Fibroblast of lung (primary cell): ENCODE measurements around the gene COL9A3. TPM values are rescaled to one million over a fixed set of nuclear protein-coding genes. Genes with fewer than 3 reads are reported as not detected.

ENCODE experiments used
- DNase-seq, 2 donors: peaks; one replicate each; pipeline versions ENCODE4 v3.0.0 to v3.0.0-alpha.2; 2010; ENCODE audit warnings: low read depth in 2 of 2
- H2AFZ ChIP-seq: 2 replicates; pipeline ENCODE4 v1.5.1; 2012; ENCODE audit warnings: low read length, control low read depth, inconsistent platforms
- H3K27ac ChIP-seq: 2 replicates; pipeline ENCODE4 v1.5.1; 2011; ENCODE audit warnings: low read length, control low read depth; ENCODE audit not compliant: insufficient read depth
- H3K27me3 ChIP-seq: 2 replicates; pipeline ENCODE4 v1.5.1; 2011; ENCODE audit warnings: mild to moderate bottlenecking, low read length; ENCODE audit not compliant: control insufficient read depth, insufficient read depth
- H3K36me3 ChIP-seq: 2 replicates; pipeline ENCODE4 v1.5.1; 2011; ENCODE audit warnings: low read length; ENCODE audit not compliant: control insufficient read depth, insufficient read depth
- H3K4me1 ChIP-seq: 2 replicates; pipeline ENCODE4 v1.5.1; 2011; ENCODE audit warnings: low read length; ENCODE audit not compliant: control insufficient read depth, insufficient read depth; ENCODE audit errors: extremely low read depth
- H3K4me2 ChIP-seq: 2 replicates; pipeline ENCODE4 v1.5.1; 2011; ENCODE audit warnings: low read length, control low read depth; ENCODE audit not compliant: insufficient read depth; ENCODE audit errors: extremely low read depth
- H3K4me3 ChIP-seq, 4 experiments: fragments of 200-600 bp in 1 of 4; sonication (generic) in 1 of 4; replicated peaks in 1 of 4; 2 replicates each; pipeline ENCODE4 v1.5.1; 2011 to 2016; ENCODE audit warnings: low read length in 4 of 4, low read depth in 3 of 4, mild to moderate bottlenecking in 3 of 4, control low read depth in 2 of 4, inconsistent platforms in 1 of 4, mixed read lengths in 1 of 4; ENCODE audit not compliant: insufficient read depth in 1 of 4; ENCODE audit errors: control extremely low read depth in 1 of 4
- H3K79me2 ChIP-seq: 2 replicates; pipeline ENCODE4 v1.5.1; 2012; ENCODE audit warnings: mild to moderate bottlenecking, low read length, inconsistent platforms; ENCODE audit not compliant: control insufficient read depth, insufficient read depth
- H3K9ac ChIP-seq: 2 replicates; pipeline ENCODE4 v1.5.1; 2011; ENCODE audit warnings: mild to moderate bottlenecking, low read length, control low read depth; ENCODE audit not compliant: insufficient read depth
- H3K9me3 ChIP-seq: 2 replicates; pipeline ENCODE4 v1.5.1; 2012; ENCODE audit warnings: low read depth, low read length; ENCODE audit not compliant: control insufficient read depth, insufficient read depth
- H4K20me1 ChIP-seq: 2 replicates; pipeline ENCODE4 v1.5.1; 2011; ENCODE audit warnings: low read length; ENCODE audit not compliant: control insufficient read depth, insufficient read depth; ENCODE audit errors: extremely low read depth
- EZH2 ChIP-seq: IDR thresholded peaks from 2 replicates; pipeline ENCODE4 v1.5.1; 2012; ENCODE audit warnings: low read length, control low read depth, mild to moderate bottlenecking; ENCODE audit errors: missing control alignments
- polyA plus RNA-seq, 2 donors: library from polyadenylated mRNA; depleted of rRNA in 1 of 2; stranded (reverse) in 1 of 2; unstranded in 1 of 2; fragments of >200 nt; gene quantifications; 2 replicates each; pipeline ENCODE4 v1.2.1, GENCODE V29; 2011 to 2012; ENCODE audit warnings: missing spikeins in 1 of 2
- total RNA-seq: library from RNA; depleted of rRNA; stranded (reverse); fragments of >200 nt; gene quantifications from 2 replicates; pipeline ENCODE4 v1.2.1, GENCODE V29; 2014
- TF ChIP-seq, protein P1 (sequence below), 2 donors: IDR thresholded peaks in 1 of 2; conservative IDR thresholded peaks in 1 of 2; 1 replicate in 1 of 2; 2 replicates in 1 of 2; pipeline ENCODE4 v1.5.1; 2011 to 2012; ENCODE audit warnings: low read length in 2 of 2, control low read depth in 1 of 2, inconsistent platforms in 1 of 2, low read depth in 1 of 2, mild to moderate bottlenecking in 1 of 2

Gene COL9A3
- total and polyA plus RNA-seq, 2 donors (not counting 1 experiment from before 2014, with no cell fraction given), result 0.17 TPM

DNA sequence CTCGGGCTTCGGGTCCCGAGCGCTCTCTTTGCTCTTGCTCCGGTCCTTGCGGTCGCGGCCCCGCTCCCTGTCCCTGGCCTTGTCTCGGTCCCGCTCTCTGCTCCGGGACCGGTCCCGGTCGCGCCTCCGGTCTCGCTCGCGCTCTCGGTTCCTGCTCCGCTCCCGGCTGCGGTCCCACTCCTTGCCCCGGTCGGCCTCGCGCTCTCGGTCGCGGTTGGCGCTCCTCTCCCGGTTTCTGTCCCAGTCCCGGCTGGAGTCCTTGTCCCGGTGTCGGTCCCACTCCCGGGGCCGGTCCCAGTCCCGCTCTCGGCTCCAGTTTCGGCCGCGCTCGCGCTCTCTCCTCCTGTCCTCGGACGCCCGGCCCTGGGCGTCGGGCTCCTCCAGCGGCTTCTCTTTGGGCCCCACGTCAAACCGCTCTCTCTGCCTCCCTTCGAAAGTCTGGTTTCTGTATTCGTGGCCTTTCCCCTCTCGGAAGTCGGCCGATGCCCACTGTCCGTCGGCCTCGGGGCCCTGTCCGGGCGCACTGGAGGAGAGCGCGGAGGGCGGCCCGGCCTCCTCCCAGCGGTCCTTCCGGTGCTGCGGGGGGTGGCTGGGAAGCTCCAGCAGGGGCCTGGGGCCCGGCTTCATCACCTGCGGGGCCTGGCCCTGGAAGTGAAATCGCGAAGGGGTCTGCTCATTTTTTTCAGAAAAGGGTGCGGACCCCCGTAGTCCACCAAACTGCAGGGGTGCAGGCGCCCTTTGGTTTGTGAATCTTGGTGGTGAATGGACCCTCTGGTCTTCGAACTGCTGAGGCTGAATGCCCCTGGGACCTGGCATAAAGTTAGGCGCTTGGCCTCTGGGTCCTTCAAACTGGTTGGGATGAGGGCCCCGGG, 62.7 kb downstream of the COL9A3 start:
- Histone ChIP-seq H3K9ac (no peak overlapping the region), H3K27me3 (no peaks in the 10 kb centered on the region), H3K4me1 (peaks cover 16% of the 10 kb centered on the region), H3K9me3 (no peaks in the 10 kb centered on the region), H3K27ac (no peak overlapping the region), H2AFZ (no peak overlapping the region), H4K20me1 (no peaks in the 10 kb centered on the region), H3K4me2 (no peak overlapping the region), H3K4me3 (no peak overlapping the region), H3K79me2 (no peaks in the 10 kb centered on the region), H3K36me3 (peaks cover 7% of the 10 kb centered on the region)
- TF ChIP-seq, protein P1, sequence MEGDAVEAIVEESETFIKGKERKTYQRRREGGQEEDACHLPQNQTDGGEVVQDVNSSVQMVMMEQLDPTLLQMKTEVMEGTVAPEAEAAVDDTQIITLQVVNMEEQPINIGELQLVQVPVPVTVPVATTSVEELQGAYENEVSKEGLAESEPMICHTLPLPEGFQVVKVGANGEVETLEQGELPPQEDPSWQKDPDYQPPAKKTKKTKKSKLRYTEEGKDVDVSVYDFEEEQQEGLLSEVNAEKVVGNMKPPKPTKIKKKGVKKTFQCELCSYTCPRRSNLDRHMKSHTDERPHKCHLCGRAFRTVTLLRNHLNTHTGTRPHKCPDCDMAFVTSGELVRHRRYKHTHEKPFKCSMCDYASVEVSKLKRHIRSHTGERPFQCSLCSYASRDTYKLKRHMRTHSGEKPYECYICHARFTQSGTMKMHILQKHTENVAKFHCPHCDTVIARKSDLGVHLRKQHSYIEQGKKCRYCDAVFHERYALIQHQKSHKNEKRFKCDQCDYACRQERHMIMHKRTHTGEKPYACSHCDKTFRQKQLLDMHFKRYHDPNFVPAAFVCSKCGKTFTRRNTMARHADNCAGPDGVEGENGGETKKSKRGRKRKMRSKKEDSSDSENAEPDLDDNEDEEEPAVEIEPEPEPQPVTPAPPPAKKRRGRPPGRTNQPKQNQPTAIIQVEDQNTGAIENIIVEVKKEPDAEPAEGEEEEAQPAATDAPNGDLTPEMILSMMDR (conservative IDR thresholded peaks at IDR 0.05 in 1 of 2, IDR thresholded peaks at IDR 0.05 in 1 of 2; ENCODE audit: low read depth in 1 of 2, low read length in 2 of 2), result no peak
- no peak for TF ChIP-seq EZH2
- DNase-seq, result no peak

DNA sequence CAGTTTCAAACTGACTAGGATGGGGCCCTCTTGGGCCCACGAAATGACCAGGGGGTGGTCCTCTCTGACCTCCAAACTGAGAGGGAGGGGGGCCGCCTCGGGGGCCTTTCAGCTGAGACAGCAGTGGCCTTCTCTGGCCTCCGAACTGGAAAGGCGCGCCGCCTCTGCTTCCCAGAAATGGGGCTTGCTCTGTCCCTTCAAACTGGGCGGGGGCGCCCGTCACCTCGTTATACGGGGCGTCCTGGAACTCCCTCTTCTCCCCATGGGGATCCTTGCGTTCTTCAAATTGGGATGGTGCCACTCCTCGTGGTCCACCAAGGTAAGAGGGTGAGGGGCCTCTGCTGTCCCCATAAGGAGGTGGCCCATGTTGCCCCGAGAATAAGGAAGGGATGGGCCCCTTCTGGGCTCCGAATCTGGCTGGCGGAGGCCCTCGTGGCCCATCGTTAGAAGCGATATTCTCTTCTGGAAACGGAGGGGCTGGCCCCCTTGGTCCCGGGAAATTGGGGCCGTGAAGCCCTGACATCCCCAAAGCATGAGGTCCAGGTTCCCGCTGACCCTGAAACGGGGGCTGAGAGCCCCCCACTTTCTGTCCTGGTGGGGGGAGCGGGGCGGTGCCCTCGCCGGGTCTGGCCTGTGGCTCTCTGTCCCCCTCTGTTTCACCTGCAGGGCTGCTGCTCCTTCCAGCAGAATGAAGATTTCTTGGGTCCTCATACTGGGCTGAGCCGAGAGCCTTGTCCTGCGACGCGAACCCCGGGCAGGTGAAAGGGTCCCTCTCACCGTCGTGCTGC, 63.5 kb downstream of the COL9A3 start:
- Histone ChIP-seq H3K9me3 (no peaks in the 10 kb centered on the region), H4K20me1 (no peaks in the 10 kb centered on the region), H3K27ac (no peak overlapping the region), H3K4me2 (no peak overlapping the region), H3K27me3 (no peaks in the 10 kb centered on the region), H2AFZ (no peak overlapping the region), H3K36me3 (peaks cover 7% of the 10 kb centered on the region), H3K9ac (no peak overlapping the region), H3K4me1 (peaks cover 16% of the 10 kb centered on the region), H3K79me2 (no peaks in the 10 kb centered on the region), H3K4me3 (no peak overlapping the region)
- DNase-seq, result no peak
- TF ChIP-seq EZH2, result no peak
- TF ChIP-seq, protein P1 (conservative IDR thresholded peaks at IDR 0.05 in 1 of 2, IDR thresholded peaks at IDR 0.05 in 1 of 2; ENCODE audit: low read depth in 1 of 2, low read length in 2 of 2), result no peak

DNA sequence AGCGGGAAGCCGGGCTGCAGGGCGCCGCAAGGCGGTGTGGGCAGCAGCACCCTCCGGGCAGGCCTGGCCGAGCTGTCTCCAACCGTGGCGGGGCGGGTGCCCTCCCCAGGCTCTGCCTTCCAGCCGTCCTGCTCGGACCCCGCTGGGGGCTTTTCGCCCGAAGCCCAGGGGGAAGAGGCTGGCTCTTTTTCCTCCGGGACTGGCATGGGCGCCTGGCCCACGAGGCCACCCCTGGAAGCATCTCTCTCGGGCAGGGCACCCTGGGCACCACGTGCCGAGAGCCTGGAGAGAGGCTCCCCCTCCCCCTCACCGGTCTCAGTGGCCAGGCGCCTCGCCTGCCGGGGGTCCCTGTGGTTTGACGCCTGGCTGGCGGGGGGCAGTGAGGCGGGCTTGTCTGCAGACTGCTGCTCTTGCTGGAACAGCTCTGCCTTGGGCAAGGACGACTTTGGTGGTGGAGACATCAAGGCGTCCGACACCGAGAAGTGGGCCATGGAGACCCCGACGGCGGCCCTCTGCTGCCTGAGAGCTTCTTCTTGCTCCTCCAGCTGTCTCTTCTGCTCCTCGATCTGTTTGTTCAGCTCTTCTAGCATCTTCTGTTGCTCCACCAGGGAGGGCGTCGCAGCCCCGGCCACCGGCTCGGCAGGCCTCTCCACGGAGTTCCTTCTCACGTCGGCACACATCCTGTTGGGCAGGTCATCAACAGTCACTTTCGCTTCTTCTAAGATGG, 64.2 kb downstream of the COL9A3 start:
- Histone ChIP-seq H3K4me3 (no peak overlapping the region), H4K20me1 (no peaks in the 10 kb centered on the region), H3K9ac (no peak overlapping the region), H3K27ac (no peak overlapping the region), H3K4me2 (no peak overlapping the region), H3K4me1 (peaks cover 13% of the 10 kb centered on the region), H3K36me3 (peaks cover 8% of the 10 kb centered on the region), H2AFZ (no peak overlapping the region), H3K9me3 (no peaks in the 10 kb centered on the region), H3K79me2 (no peaks in the 10 kb centered on the region), H3K27me3 (no peaks in the 10 kb centered on the region)
- DNase-seq, result no peak
- TF ChIP-seq EZH2, result no peak
- TF ChIP-seq, protein P1 (conservative IDR thresholded peaks at IDR 0.05 in 1 of 2, IDR thresholded peaks at IDR 0.05 in 1 of 2; ENCODE audit: low read depth in 1 of 2, low read length in 2 of 2), result no peak
